Tibial artery (tissue), 4 donors: Measurements from ENCODE around the gene KDM1A.
A peak's percentile ranks its signal among the peaks of the same experiment; 100 is the strongest.
"Not testable (repeated sequence)": the region's sequence is repeated elsewhere in the genome, so short reads cannot be mapped to it uniquely, and the experiment has no call there.

Source experiments
- DNase-seq, 2 donors: peaks; one replicate each; pipeline ENCODE4 v3.0.0-alpha.2; 2019
- H3K27ac ChIP-seq, 2 donors: fragments of 200-600 bp; sonication (generic) in 1 of 2; 1 replicate in 1 of 2; 2 replicates in 1 of 2; pipeline ENCODE4 v1.5.1; 2018 to 2019; ENCODE audit warnings: mild to moderate bottlenecking in 1 of 2
- H3K27me3 ChIP-seq, 2 donors: fragments of 200-600 bp; sonication (generic) in 1 of 2; one replicate each; pipeline versions ENCODE4 v1.5.1 to v1.6.0; 2016 to 2019
- H3K36me3 ChIP-seq, 3 donors: fragments of 200-600 bp; sonication (generic) in 2 of 3; one replicate each; pipeline ENCODE4 v1.5.1; 2016 to 2019; ENCODE audit warnings: mild to moderate bottlenecking in 2 of 3
- H3K4me1 ChIP-seq, 4 donors: fragments of 200-600 bp; sonication (generic) in 2 of 4; 1 replicate in 3 of 4; 2 replicates in 1 of 4; pipeline ENCODE4 v1.5.1; 2016 to 2019
- H3K4me3 ChIP-seq, 2 donors: fragments of 200-600 bp; sonication (generic) in 1 of 2; 1 replicate in 1 of 2; 2 replicates in 1 of 2; pipeline ENCODE4 v1.5.1; 2018 to 2019; ENCODE audit warnings: mild to moderate bottlenecking in 2 of 2
- H3K9me3 ChIP-seq, 3 donors: fragments of 200-600 bp; sonication (generic) in 1 of 3; one replicate each; pipeline ENCODE4 v1.5.1; 2016 to 2019
- CTCF ChIP-seq, 2 experiments: fragments of 200-600 bp in 1 of 2; fragments of 450-650 bp in 1 of 2; IDR thresholded peaks; one replicate each; pipeline ENCODE4 v1.5.1; 2017 to 2019; ENCODE audit warnings: antibody characterized with exemption in 2 of 2, mild to moderate bottlenecking in 1 of 2, moderate library complexity in 1 of 2
- intact Hi-C: fragments of 100-400 bp; cut with DNase I; formaldehyde crosslinking; loops from one replicate; pipeline ENCODE4 v1.15.0; 2023; ENCODE audit warnings: low total_unique reads

Gene KDM1A

GRCh38 chr1:22975694-22976093 lies 43.6 kb upstream of the KDM1A start:
- H3K9me3 ChIP-seq = no peaks in the 10 kb centered on the region
- H3K27me3 ChIP-seq = peaks cover 0 to 40% of the 10 kb centered on the region in 2 donors
- H3K4me3 ChIP-seq = no peak overlapping the region
- no peaks in the 10 kb centered on the region for H3K36me3 ChIP-seq
- H3K27ac ChIP-seq = no peak overlapping the region
- no peaks in the 10 kb centered on the region for H3K4me1 ChIP-seq
- no peak for DNase-seq
- intact Hi-C loops = no loop called here
- TF ChIP-seq CTCF (IDR thresholded peaks at IDR 0.05) = no peak

GRCh38 chr1:22976127-22976460 lies 43.2 kb upstream of the KDM1A start:
- Histone ChIP-seq H3K27ac (no peak overlapping the region), H3K36me3 (no peaks in the 10 kb centered on the region), H3K27me3 (peaks cover 0 to 37% of the 10 kb centered on the region in 2 donors), H3K4me3 (no peak overlapping the region), H3K4me1 (no peaks in the 10 kb centered on the region), H3K9me3 (no peaks in the 10 kb centered on the region)
- no peak for DNase-seq
- intact Hi-C loops = no loop called here
- TF ChIP-seq CTCF (IDR thresholded peaks at IDR 0.05) = no peak

- no peak overlapping the region for H3K4me3 ChIP-seq
- no peaks in the 10 kb centered on the region for H3K36me3 ChIP-seq
- intact Hi-C loops = no loop called here
- H3K27ac ChIP-seq = no peak overlapping the region
- H3K4me1 ChIP-seq = no peaks in the 10 kb centered on the region
- no peaks in the 10 kb centered on the region for H3K9me3 ChIP-seq
- peak; percentile 60 to 77 for DNase-seq
- peaks cover 0 to 31% of the 10 kb centered on the region in 2 donors for H3K27me3 ChIP-seq
- peak; percentile 49 to 68 for TF ChIP-seq CTCF (IDR thresholded peaks at IDR 0.05)
Observed at GRCh38 chr1:22976461-22977243, 42.6 kb upstream of the KDM1A start.

GRCh38 chr1:22978299-22978698 lies 41.0 kb upstream of the KDM1A start:
- Histone ChIP-seq H3K36me3 (no peaks in the 10 kb centered on the region), H3K27ac (no peak overlapping the region), H3K27me3 (peaks cover 0 to 17% of the 10 kb centered on the region in 2 donors), H3K9me3 (no peaks in the 10 kb centered on the region), H3K4me1 (no peaks in the 10 kb centered on the region), H3K4me3 (no peak overlapping the region)
- intact Hi-C loops = no loop called here
- TF ChIP-seq CTCF (IDR thresholded peaks at IDR 0.05) = no peak
- no peak for DNase-seq

GRCh38 chr1:22980471-22980790 lies 38.8 kb upstream of the KDM1A start:
- H3K36me3 ChIP-seq, H3K27me3 ChIP-seq, H3K4me1 ChIP-seq, H3K27ac ChIP-seq, intact Hi-C loops, H3K4me3 ChIP-seq, H3K9me3 ChIP-seq, DNase-seq: not testable (repeated sequence)

GRCh38 chr1:22983944-22984343 lies 35.3 kb upstream of the KDM1A start:
- H3K9me3 ChIP-seq = no peaks in the 10 kb centered on the region
- H3K4me1 ChIP-seq = no peaks in the 10 kb centered on the region
- H3K4me3 ChIP-seq = no peak overlapping the region
- intact Hi-C loops = no loop called here
- H3K36me3 ChIP-seq = no peaks in the 10 kb centered on the region
- no peak for TF ChIP-seq CTCF (IDR thresholded peaks at IDR 0.05)
- no peak for DNase-seq
- no peak overlapping the region for H3K27ac ChIP-seq
- H3K27me3 ChIP-seq = no peaks in the 10 kb centered on the region

- H3K9me3 ChIP-seq, DNase-seq, H3K27me3 ChIP-seq, H3K27ac ChIP-seq, H3K36me3 ChIP-seq, intact Hi-C loops, H3K4me1 ChIP-seq, H3K4me3 ChIP-seq: not testable (repeated sequence)
Observed at GRCh38 chr1:22992384-22992783, 26.9 kb upstream of the KDM1A start.

GRCh38 chr1:22993220-22993795 lies 26.0 kb upstream of the KDM1A start:
- H3K4me3 ChIP-seq, H3K9me3 ChIP-seq, H3K36me3 ChIP-seq, DNase-seq, H3K27me3 ChIP-seq, intact Hi-C loops, H3K27ac ChIP-seq, H3K4me1 ChIP-seq: not testable (repeated sequence)
